GM12874 (cell line): Measurements from ENCODE around the gene ZNF597.
A peak's percentile ranks its signal among the peaks of the same experiment; 100 is the strongest.

Experiments used
- TF ChIP-seq, protein P1 (sequence below): IDR thresholded peaks from 2 replicates; pipeline ENCODE4 v1.5.1; 2011; ENCODE audit warnings: low read depth, mild to moderate bottlenecking, control low read depth, low read length, moderate library complexity; ENCODE audit not compliant: insufficient read depth

ZNF597 gene

GRCh38 chr16:3465301-3465700 lies 22.0 kb upstream of the ZNF597 start:
- TF ChIP-seq, protein P1, sequence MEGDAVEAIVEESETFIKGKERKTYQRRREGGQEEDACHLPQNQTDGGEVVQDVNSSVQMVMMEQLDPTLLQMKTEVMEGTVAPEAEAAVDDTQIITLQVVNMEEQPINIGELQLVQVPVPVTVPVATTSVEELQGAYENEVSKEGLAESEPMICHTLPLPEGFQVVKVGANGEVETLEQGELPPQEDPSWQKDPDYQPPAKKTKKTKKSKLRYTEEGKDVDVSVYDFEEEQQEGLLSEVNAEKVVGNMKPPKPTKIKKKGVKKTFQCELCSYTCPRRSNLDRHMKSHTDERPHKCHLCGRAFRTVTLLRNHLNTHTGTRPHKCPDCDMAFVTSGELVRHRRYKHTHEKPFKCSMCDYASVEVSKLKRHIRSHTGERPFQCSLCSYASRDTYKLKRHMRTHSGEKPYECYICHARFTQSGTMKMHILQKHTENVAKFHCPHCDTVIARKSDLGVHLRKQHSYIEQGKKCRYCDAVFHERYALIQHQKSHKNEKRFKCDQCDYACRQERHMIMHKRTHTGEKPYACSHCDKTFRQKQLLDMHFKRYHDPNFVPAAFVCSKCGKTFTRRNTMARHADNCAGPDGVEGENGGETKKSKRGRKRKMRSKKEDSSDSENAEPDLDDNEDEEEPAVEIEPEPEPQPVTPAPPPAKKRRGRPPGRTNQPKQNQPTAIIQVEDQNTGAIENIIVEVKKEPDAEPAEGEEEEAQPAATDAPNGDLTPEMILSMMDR, result no peak

GRCh38 chr16:3461151-3461550 lies 17.8 kb upstream of the ZNF597 start:
- TF ChIP-seq, protein P1, result peak; percentile 40

- TF ChIP-seq, protein P1, result no peak
Observed at GRCh38 chr16:3460585-3460984, 17.3 kb upstream of the ZNF597 start.

DNA sequence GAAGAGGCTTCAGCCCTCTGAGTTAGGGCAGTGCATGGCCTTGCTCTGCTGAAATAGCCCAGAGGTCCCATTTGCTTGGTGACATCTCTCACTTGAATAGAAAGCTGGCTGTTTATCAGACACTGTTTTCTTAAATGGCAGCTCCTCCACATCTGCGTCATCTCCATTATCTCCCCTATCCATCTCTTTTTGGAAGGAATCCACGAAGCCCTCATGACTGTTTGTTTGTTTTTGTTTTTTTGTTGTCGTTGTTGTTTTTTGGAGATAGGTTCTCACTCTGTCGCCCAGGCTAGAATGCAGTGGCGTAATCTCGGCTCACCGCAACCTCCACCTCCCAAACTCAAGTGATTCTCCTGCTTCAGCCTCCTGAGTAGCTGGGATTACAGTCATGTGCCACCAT lies 16.8 kb upstream of the ZNF597 start:
- TF ChIP-seq, protein P1, result no peak

DNA sequence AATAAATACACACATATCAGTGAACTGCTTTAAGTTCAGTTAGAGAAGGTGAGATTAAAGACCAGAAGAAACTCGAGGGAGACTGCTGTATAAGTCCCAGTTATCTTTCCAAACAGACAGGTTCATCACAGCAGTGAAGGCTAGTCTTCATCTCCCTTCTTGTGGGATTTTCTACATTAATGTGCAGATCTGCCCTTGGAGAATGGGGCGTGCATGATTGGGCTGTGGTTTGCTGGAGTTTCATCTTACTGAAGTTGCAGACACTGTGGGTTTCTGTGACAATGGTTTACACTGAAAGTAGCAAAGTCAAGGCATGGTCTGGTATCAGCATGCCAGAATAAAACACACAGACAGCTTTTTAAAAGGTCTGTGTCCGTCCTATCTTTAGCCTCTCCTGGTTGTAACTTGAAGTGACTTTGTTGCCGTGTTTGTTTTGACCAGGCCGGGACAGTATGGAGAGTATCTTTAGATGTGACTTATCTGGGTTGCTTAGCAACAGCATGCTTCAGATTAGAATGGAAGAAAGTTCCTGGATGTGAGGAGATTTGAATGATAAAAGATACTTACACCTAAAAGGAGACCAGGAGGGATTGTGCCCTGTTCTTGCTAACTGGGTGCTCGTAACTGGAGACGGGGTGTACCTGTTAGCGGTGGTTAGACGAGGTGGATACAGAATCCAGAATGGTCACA lies 16.2 kb upstream of the ZNF597 start:
- TF ChIP-seq, protein P1, result no peak

DNA sequence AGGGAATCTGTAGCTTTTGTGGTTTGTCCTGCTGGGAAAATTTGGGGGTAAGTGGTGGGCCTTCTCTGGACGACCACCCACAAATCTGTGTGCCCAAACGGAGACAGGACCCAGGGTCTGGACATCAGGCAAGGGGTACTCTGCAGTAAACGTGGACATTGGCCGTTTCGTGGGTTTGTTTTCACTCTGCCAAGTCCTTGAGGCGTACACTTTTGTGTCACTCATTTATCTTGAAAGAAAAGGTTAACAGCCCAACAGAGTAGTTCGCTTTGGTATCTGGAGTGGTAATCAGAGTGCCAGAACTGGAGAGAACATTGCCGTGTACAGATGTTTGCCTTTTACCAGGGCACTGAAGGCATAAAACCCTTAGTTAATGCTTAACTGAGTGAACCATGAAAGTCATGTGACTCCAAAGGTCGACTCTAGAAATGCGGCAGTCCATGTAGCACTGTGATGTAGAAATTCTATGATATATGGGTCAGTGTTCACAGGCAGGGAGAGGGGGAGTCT lies 15.6 kb upstream of the ZNF597 start:
- TF ChIP-seq, protein P1, result no peak

DNA sequence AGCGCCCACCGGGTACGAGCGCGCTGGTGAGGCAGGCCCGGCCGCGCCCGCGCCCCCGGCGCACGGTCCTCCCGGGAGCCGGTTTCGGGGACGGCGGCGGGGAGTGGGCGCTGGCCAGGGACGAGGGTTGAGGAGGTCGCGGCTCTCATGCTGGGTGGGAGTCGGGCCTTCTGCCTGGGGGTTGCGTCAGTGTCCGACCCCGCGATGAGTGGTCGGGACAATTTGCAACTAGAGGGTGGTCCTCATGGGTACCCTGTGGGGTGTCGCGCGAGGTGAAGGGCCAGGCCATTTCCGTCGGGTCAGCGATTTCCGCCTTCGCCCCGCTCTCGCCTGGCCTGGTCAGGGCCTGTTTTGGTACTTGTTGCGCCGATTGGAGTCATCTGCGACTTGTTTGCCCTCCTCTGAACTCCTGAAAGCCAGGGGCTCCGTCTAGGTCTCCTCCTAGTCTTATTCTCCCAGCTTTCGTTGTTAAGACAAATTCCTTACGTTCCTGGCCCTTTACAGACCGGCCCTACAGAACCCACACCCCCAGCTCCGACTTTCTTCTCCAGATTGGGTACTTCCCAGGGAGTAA lies 15.1 kb upstream of the ZNF597 start:
- TF ChIP-seq, protein P1, result no peak
